Stimulated activated CD4-positive, alpha-beta T cell treated with anti-CD3 and anti-CD28 coated beads, Interleukin-1b, Interleukin-23, amount 100 ng/mL, for 48 hours (primary cell): Measurements from ENCODE around the gene MAP1LC3A.
"Not testable (repeated sequence)": the region's sequence is repeated elsewhere in the genome, so short reads cannot be mapped to it uniquely, and the experiment has no call there.

Experiments used
- DNase-seq: peaks from one replicate; pipeline ENCODE4 v3.0.0-alpha.2; 2020

The MAP1LC3A gene

GRCh38 chr20:34558320-34559218 lies at the start of gene MAP1LC3A:
Gene MAP1LC3A (plus strand): TSS chr20:34558718. CDS start chr20:34558869, 151 bp downstream.
- peak; percentile 92 for DNase-seq

GRCh38 chr20:34510575-34510974 lies 47.9 kb upstream of the MAP1LC3A start:
- DNase-seq = no peak

GRCh38 chr20:34511891-34512265 lies 46.6 kb upstream of the MAP1LC3A start:
- no peak for DNase-seq

GRCh38 chr20:34512266-34512954 lies 46.1 kb upstream of the MAP1LC3A start:
- no peak for DNase-seq

GRCh38 chr20:34512955-34513419 lies 45.5 kb upstream of the MAP1LC3A start:
- no peak for DNase-seq

- DNase-seq = not testable (repeated sequence)
Measured at GRCh38 chr20:34514034-34514433, 44.5 kb upstream of the MAP1LC3A start.

- no peak for DNase-seq
Measured at GRCh38 chr20:34514897-34515483, 43.5 kb upstream of the MAP1LC3A start.

- DNase-seq = peak; percentile 77
Measured at GRCh38 chr20:34515484-34516246, 42.9 kb upstream of the MAP1LC3A start.

- DNase-seq = peak; percentile 95
Measured at GRCh38 chr20:34516247-34517113, 42.0 kb upstream of the MAP1LC3A start, which contains the start of gene DYNLRB1. Gene DYNLRB1 (plus strand): TSS chr20:34516422. CDS start chr20:34516459, 37 bp downstream.

- no peak for DNase-seq
Measured at GRCh38 chr20:34517114-34517505, 41.4 kb upstream of the MAP1LC3A start.

GRCh38 chr20:34518863-34519262 lies 39.7 kb upstream of the MAP1LC3A start:
- DNase-seq = not testable (repeated sequence)

- not testable (repeated sequence) for DNase-seq
Measured at GRCh38 chr20:34519841-34520240, 38.7 kb upstream of the MAP1LC3A start.

- peak; percentile 50 for DNase-seq
Measured at GRCh38 chr20:34522969-34523871, 35.3 kb upstream of the MAP1LC3A start.

- no peak for DNase-seq
Measured at GRCh38 chr20:34524426-34524825, 34.1 kb upstream of the MAP1LC3A start.

GRCh38 chr20:34525342-34525708 lies 33.2 kb upstream of the MAP1LC3A start:
- no peak for DNase-seq

GRCh38 chr20:34525709-34526416 lies 32.7 kb upstream of the MAP1LC3A start:
- DNase-seq = no peak

- DNase-seq = no peak
Measured at GRCh38 chr20:34526466-34526865, 32.1 kb upstream of the MAP1LC3A start.

- no peak for DNase-seq
Measured at GRCh38 chr20:34527016-34527415, 31.5 kb upstream of the MAP1LC3A start.

GRCh38 chr20:34528921-34529297 lies 29.6 kb upstream of the MAP1LC3A start:
- no peak for DNase-seq

GRCh38 chr20:34529742-34530141 lies 28.8 kb upstream of the MAP1LC3A start:
- DNase-seq = no peak
